ENCODE measurements around the gene AFAP1L1.

The AFAP1L1 gene

DNA sequence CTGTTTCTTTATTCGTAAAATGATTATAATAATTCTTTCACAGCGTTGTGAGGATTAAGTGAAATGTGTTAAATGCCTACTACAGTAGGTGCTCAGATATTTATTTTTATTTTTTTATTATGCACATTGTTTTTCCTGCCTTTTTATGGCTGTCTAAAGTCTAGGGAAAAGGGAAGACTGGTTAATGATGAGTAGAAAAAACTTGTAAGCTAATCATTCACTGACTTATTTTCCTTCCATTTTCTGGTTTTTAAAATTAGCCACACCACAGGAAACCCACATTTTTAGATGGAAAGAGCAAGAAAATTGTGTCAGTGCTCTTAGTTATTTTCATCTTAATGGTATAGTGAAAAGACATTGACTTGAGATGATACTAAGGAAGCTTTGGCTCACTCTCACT lies 82.3 kb downstream of the AFAP1L1 start (continued):
- TF ChIP-seq, protein P1, sequence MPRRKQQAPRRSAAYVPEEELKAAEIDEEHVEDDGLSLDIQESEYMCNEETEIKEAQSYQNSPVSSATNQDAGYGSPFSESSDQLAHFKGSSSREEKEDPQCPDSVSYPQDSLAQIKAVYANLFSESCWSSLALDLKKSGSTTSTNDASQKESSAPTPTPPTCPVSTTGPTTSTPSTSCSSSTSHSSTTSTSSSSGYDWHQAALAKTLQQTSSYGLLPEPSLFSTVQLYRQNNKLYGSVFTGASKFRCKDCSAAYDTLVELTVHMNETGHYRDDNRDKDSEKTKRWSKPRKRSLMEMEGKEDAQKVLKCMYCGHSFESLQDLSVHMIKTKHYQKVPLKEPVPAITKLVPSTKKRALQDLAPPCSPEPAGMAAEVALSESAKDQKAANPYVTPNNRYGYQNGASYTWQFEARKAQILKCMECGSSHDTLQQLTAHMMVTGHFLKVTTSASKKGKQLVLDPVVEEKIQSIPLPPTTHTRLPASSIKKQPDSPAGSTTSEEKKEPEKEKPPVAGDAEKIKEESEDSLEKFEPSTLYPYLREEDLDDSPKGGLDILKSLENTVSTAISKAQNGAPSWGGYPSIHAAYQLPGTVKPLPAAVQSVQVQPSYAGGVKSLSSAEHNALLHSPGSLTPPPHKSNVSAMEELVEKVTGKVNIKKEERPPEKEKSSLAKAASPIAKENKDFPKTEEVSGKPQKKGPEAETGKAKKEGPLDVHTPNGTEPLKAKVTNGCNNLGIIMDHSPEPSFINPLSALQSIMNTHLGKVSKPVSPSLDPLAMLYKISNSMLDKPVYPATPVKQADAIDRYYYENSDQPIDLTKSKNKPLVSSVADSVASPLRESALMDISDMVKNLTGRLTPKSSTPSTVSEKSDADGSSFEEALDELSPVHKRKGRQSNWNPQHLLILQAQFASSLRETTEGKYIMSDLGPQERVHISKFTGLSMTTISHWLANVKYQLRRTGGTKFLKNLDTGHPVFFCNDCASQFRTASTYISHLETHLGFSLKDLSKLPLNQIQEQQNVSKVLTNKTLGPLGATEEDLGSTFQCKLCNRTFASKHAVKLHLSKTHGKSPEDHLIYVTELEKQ (tag by site-specific recombination; IDR thresholded peaks at IDR 0.05; ENCODE audit: borderline replicate concordance): no peak
- TF ChIP-seq ZFP41 (tag by site-specific recombination; IDR thresholded peaks at IDR 0.05; ENCODE audit: borderline replicate concordance) (no peak), ZBTB48 (tag by site-specific recombination; IDR thresholded peaks at IDR 0.05) (no peak), KLF10 (tag by site-specific recombination; IDR thresholded peaks at IDR 0.05) (no peak), ZNF292 (tag by site-specific recombination; IDR thresholded peaks at IDR 0.05; ENCODE audit: borderline replicate concordance, low read depth) (no peak), ZNF529 (tag by site-specific recombination; IDR thresholded peaks at IDR 0.05; ENCODE audit: insufficient replicate concordance) (no peak), OSR2 (tag by site-specific recombination; IDR thresholded peaks at IDR 0.05) (no peak)
- TF ChIP-seq, protein P2, sequence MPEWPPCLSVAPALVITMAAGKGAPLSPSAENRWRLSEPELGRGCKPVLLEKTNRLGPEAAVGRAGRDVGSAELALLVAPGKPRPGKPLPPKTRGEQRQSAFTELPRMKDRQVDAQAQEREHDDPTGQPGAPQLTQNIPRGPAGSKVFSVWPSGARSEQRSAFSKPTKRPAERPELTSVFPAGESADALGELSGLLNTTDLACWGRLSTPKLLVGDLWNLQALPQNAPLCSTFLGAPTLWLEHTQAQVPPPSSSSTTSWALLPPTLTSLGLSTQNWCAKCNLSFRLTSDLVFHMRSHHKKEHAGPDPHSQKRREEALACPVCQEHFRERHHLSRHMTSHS (tag by site-specific recombination; IDR thresholded peaks at IDR 0.05): no peak

DNA sequence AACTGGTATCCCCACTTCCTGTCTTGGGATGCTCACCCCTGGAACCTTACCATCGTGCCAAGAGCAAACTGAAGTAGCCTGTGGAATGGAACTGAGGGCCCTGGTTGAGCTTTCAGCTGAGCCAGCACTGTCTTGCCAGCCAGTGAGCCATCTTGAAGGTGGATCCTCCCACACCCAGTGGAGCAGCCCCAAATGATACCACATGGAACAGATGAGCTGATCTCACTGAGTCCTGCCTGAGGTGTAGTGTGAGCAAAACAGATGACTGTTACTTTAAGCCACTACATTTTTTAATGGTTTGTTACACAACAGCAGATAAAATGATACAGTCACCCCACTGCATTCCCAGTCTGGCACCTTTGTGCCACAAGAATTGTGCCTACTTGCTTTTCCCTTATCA lies 84.0 kb downstream of the AFAP1L1 start:
- no peak overlapping the region for H3K4me3 ChIP-seq (ENCODE audit: low read depth, low read length)
- ChIA-PET CTCF (interaction anchor here (1.2 to 1.5 kb wide), 3 partner anchors 10 to 78 kb away, joined by 4 to 7 read pairs (median 4); no protein-coding TSS in a partner anchor), POLR2A (interaction anchor here (0.6 to 5.6 kb wide), 3 partner anchors 11 to 35 kb away, joined by 3 to 77 read pairs (median 3); partner anchors contain the start of gene GRPEL2)
- no peak overlapping the region for H3K27ac ChIP-seq (ENCODE audit: extremely low read depth, low read depth, low read length)
- peaks cover 25 to 53% of the 10 kb centered on the region in 2 experiments for H3K36me3 ChIP-seq (ENCODE audit: control insufficient read depth in 2 of 2, insufficient read depth in 1 of 2, low read length in 2 of 2)
- no peaks in the 10 kb centered on the region for H3K9me3 ChIP-seq (ENCODE audit: control insufficient read depth, insufficient read depth, low read depth, low read length)
- H3K4me1 ChIP-seq (ENCODE audit: control insufficient read depth, insufficient read depth, low read length): no peaks in the 10 kb centered on the region
- TF ChIP-seq ZFP3 (tag by site-specific recombination; IDR thresholded peaks at IDR 0.05; ENCODE audit: low read depth): no peak
- TF ChIP-seq ZNF404 (tag by site-specific recombination; IDR thresholded peaks at IDR 0.05): no peak
- TF ChIP-seq ZNF776 (tag by site-specific recombination; IDR thresholded peaks at IDR 0.05; ENCODE audit: borderline replicate concordance): no peak
- TF ChIP-seq ZNF391 (tag by site-specific recombination; IDR thresholded peaks at IDR 0.05; ENCODE audit: borderline replicate concordance, low read depth): no peak
- no peak for TF ChIP-seq ZNF596 (tag by site-specific recombination; IDR thresholded peaks at IDR 0.05)
- TF ChIP-seq HOXD13 (CRISPR knock-in tag; IDR thresholded peaks at IDR 0.05; ENCODE audit: borderline replicate concordance): no peak
- TF ChIP-seq ZBTB17 (tag by site-specific recombination; IDR thresholded peaks at IDR 0.05): no peak
- TF ChIP-seq, protein P3, sequence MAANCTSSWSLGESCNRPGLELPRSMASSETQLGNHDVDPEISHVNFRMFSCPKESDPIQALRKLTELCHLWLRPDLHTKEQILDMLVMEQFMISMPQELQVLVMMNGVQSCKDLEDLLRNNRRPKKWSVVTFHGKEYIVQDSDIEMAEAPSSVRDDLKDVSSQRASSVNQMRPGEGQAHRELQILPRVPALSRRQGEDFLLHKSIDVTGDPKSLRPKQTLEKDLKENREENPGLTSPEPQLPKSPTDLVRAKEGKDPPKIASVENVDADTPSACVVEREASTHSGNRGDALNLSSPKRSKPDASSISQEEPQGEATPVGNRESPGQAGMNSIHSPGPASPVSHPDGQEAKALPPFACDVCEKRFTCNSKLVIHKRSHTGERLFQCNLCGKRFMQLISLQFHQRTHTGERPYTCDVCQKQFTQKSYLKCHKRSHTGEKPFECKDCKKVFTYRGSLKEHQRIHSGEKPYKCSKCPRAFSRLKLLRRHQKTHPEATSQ (tag by site-specific recombination; IDR thresholded peaks at IDR 0.05): no peak
- TF ChIP-seq, protein P1 (tag by site-specific recombination; IDR thresholded peaks at IDR 0.05; ENCODE audit: borderline replicate concordance): no peak
- TF ChIP-seq ZNF140 (tag by site-specific recombination; IDR thresholded peaks at IDR 0.05): no peak
- TF ChIP-seq ZNF16 (tag by site-specific recombination; IDR thresholded peaks at IDR 0.05; ENCODE audit: low read depth): no peak
- TF ChIP-seq ZNF146 (tag by site-specific recombination; IDR thresholded peaks at IDR 0.05): no peak
- TF ChIP-seq SP3 (tag by site-specific recombination; IDR thresholded peaks at IDR 0.05): no peak
- TF ChIP-seq, protein P4, sequence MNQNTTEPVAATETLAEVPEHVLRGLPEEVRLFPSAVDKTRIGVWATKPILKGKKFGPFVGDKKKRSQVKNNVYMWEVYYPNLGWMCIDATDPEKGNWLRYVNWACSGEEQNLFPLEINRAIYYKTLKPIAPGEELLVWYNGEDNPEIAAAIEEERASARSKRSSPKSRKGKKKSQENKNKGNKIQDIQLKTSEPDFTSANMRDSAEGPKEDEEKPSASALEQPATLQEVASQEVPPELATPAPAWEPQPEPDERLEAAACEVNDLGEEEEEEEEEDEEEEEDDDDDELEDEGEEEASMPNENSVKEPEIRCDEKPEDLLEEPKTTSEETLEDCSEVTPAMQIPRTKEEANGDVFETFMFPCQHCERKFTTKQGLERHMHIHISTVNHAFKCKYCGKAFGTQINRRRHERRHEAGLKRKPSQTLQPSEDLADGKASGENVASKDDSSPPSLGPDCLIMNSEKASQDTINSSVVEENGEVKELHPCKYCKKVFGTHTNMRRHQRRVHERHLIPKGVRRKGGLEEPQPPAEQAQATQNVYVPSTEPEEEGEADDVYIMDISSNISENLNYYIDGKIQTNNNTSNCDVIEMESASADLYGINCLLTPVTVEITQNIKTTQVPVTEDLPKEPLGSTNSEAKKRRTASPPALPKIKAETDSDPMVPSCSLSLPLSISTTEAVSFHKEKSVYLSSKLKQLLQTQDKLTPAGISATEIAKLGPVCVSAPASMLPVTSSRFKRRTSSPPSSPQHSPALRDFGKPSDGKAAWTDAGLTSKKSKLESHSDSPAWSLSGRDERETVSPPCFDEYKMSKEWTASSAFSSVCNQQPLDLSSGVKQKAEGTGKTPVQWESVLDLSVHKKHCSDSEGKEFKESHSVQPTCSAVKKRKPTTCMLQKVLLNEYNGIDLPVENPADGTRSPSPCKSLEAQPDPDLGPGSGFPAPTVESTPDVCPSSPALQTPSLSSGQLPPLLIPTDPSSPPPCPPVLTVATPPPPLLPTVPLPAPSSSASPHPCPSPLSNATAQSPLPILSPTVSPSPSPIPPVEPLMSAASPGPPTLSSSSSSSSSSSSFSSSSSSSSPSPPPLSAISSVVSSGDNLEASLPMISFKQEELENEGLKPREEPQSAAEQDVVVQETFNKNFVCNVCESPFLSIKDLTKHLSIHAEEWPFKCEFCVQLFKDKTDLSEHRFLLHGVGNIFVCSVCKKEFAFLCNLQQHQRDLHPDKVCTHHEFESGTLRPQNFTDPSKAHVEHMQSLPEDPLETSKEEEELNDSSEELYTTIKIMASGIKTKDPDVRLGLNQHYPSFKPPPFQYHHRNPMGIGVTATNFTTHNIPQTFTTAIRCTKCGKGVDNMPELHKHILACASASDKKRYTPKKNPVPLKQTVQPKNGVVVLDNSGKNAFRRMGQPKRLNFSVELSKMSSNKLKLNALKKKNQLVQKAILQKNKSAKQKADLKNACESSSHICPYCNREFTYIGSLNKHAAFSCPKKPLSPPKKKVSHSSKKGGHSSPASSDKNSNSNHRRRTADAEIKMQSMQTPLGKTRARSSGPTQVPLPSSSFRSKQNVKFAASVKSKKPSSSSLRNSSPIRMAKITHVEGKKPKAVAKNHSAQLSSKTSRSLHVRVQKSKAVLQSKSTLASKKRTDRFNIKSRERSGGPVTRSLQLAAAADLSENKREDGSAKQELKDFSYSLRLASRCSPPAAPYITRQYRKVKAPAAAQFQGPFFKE (tag by site-specific recombination; IDR thresholded peaks at IDR 0.05; ENCODE audit: borderline replicate concordance): no peak

All from HEK293 (cell line).